BE2C (cell line): ENCODE results near the gene CHCHD5.

Experiments
- DNase-seq: peaks from one replicate; pipeline ENCODE4 v3.0.0-alpha.2; 2020
- H3K27me3 ChIP-seq: fragments of 250-450 bp; sonication (Bioruptor Pico); 2 replicates; pipeline ENCODE4 v1.5.1; 2020; ENCODE audit warnings: mild to moderate bottlenecking
- H3K36me3 ChIP-seq: fragments of 250-450 bp; sonication (Bioruptor Pico); 2 replicates; pipeline ENCODE4 v1.5.1; 2020; ENCODE audit warnings: mild to moderate bottlenecking
- H3K4me1 ChIP-seq: fragments of 250-450 bp; sonication (Bioruptor Pico); 2 replicates; pipeline ENCODE4 v1.5.1; 2020
- H3K4me3 ChIP-seq: 2 replicates; pipeline ENCODE4 v1.5.1; 2011; ENCODE audit warnings: low read depth, low read length
- H3K9me3 ChIP-seq: fragments of 250-450 bp; sonication (Bioruptor Pico); 2 replicates; pipeline ENCODE4 v1.5.1; 2020
- TF ChIP-seq, protein P1 (sequence below): IDR thresholded peaks from 2 replicates; pipeline ENCODE4 v1.5.1; 2012; ENCODE audit warnings: mild to moderate bottlenecking, low read depth, low read length

The CHCHD5 gene

DNA sequence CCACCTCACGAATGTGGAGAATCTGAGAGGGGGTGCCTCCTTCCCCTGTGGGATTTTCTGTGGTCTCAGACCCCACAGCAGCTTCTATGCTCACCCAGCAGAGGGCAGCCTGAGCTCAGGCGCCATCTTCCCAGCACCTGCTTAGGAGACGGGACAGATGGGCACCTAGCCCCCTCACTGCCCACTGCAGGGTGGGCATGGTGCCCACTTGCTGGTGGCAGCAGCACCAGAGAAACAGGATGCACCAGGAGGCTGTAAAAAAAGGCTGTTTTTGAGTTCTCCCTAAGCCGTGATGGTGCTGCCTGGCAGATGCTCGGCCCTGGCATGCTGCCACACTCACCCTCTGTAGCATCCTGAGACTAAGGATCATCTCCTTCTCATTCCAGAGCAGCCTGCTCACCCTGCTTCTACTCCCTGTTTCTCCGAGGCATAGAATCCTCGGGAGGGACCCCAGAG, 42.2 kb downstream of the CHCHD5 start:
- H3K4me3 ChIP-seq = peak overlapping the region; percentile 21; the same call in 1 of the 2 replicates
- H3K9me3 ChIP-seq = no peaks in the 10 kb centered on the region
- peak; percentile 48 for DNase-seq
- H3K27me3 ChIP-seq = no peaks in the 10 kb centered on the region
- no peaks in the 10 kb centered on the region for H3K4me1 ChIP-seq
- H3K36me3 ChIP-seq = no peaks in the 10 kb centered on the region
- TF ChIP-seq, protein P1, sequence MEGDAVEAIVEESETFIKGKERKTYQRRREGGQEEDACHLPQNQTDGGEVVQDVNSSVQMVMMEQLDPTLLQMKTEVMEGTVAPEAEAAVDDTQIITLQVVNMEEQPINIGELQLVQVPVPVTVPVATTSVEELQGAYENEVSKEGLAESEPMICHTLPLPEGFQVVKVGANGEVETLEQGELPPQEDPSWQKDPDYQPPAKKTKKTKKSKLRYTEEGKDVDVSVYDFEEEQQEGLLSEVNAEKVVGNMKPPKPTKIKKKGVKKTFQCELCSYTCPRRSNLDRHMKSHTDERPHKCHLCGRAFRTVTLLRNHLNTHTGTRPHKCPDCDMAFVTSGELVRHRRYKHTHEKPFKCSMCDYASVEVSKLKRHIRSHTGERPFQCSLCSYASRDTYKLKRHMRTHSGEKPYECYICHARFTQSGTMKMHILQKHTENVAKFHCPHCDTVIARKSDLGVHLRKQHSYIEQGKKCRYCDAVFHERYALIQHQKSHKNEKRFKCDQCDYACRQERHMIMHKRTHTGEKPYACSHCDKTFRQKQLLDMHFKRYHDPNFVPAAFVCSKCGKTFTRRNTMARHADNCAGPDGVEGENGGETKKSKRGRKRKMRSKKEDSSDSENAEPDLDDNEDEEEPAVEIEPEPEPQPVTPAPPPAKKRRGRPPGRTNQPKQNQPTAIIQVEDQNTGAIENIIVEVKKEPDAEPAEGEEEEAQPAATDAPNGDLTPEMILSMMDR = peak; percentile 75

DNA sequence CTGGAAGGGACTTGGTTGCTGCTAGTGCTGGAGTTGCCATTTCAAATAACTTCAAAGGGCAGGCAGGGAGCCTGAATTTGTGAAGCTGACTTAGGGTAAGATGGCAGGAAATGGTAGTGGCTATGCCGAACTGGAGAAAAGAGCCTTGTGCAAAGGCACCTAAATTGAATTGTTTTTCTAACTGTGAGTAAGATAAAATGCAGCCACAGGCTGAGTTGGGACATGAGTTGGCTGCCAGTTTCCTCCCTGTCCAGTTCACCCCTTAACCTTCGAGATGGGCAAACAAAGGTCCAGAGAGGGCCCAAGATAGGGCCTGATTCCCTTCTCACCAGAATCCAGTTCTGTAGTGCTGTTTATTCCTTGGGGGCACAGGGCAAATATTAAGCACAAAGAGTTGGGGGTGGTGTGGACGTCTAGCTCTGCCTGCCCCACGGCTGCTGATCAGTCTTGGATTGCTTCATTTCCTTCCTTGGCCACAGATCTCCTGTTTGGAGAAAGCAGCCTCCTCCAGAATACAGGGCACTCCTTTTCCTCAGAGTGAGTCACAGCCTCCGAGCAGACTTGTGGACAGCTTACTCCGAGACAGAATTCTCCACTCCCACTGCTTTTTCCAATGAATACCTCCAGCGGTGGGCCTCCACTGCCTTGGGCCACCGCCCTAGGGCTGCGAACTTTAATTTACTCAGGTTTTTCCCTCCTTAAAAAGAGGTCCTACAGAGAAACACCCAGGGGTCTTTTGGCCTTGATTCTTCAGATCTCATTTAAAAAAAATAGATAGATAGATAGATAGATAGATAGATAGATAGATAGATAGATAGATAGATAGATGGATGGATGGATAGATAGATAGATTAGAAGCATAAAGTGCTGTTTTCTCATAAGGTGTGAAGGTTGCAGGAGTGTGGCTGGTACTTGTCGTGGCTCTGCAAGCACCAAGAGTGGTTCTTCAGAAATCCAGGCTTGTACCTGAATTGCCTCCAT, 42.9 kb downstream of the CHCHD5 start:
- Histone ChIP-seq H3K4me1 (no peaks in the 10 kb centered on the region), H3K27me3 (no peaks in the 10 kb centered on the region), H3K9me3 (no peaks in the 10 kb centered on the region), H3K36me3 (no peaks in the 10 kb centered on the region), H3K4me3 (no peak overlapping the region)
- DNase-seq = no peak
- TF ChIP-seq, protein P1 = no peak

DNA sequence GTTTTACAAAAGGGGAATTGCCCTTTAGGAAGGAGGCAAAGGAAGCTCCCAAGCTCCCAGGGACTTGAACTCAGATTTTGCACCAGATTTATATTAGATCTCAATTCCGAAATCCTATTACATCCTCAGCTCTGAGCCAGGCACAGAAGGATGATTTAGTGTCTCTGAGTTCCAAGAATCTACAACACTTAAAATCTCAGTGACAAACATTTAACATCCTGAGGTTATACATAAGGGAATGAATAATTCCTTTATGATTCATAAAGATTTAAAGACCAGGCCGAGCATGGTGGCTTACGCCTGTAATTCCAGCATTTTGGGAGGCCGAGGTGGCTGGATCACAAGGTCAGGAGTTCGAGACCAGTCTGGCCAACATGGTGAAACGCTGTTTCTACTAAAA, 44.8 kb downstream of the CHCHD5 start:
- TF ChIP-seq, protein P1 = no peak
- Histone ChIP-seq H3K4me1 (no peaks in the 10 kb centered on the region), H3K27me3 (no peaks in the 10 kb centered on the region)

DNA sequence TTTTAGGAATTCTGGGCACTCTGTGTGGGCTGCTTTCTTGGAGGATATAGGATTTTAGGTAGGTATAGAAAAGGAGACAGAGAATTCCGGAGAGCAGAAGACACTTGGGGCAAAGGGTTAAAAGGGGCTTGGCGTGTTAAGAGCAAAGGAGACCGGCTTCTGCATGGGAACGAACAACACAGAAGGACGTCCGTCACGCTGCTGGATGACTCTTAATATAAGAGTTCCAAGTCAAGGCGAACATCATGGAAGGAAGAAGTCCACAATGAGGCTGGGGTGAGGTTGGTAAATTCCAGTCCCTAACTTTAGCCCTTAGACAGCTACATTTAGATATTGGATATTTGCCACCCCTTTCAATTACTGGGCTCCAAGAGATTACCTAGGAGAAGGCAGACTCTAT, 45.4 kb downstream of the CHCHD5 start:
- TF ChIP-seq, protein P1 = no peak
- no peaks in the 10 kb centered on the region for H3K36me3 ChIP-seq
- no peaks in the 10 kb centered on the region for H3K4me1 ChIP-seq
- DNase-seq = no peak
- no peak overlapping the region for H3K4me3 ChIP-seq
- H3K9me3 ChIP-seq = no peaks in the 10 kb centered on the region
- H3K27me3 ChIP-seq = no peaks in the 10 kb centered on the region

More for the DNA sequence above, 44.8 kb downstream of the CHCHD5 start:
- H3K9me3 ChIP-seq = no peaks in the 10 kb centered on the region
- no peak overlapping the region for H3K4me3 ChIP-seq
- H3K36me3 ChIP-seq = no peaks in the 10 kb centered on the region
- no peak for DNase-seq

DNA sequence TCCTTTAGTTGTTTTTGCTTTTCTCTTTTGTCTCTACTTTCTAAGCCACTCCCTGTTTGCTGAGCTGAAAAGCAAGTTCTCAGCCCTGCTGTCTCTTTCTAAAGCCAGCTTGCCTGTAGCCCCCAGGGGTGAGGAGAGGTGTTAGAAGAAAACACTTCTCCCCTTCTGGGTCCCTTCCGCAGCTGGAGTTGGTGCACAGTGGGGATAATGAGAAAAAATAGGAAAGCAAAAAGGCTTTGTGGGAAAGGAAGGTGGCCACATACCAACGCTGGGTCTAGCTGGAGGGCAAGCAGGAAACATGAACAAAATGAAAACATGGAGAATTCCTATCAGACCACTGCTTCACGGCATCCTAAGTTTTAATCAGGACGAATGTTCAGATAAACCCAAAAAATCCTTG, 45.9 kb downstream of the CHCHD5 start:
- TF ChIP-seq, protein P1 = no peak
- Histone ChIP-seq H3K4me1 (no peaks in the 10 kb centered on the region), H3K4me3 (no peak overlapping the region)

DNA sequence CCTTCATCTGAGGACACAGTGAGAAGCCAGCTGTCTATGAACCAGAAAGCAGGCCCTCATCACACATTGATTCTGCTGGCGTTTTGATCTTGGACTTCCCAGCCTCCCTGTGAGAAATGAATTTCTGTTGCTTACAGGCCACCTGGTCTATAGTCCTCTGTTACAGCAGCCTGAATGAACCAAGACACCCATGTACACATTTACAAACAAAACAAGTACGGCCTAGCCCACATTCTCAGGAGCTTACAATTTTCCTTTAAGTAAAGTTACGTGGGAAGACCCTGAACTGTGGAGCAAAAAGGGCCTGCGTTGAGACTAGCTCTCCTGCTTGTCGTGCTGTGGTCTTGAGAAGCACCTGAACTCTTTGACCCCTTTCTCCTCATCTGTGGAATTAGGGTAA, 49.3 kb downstream of the CHCHD5 start:
- no peaks in the 10 kb centered on the region for H3K36me3 ChIP-seq
- H3K4me3 ChIP-seq = no peak overlapping the region
- no peak for DNase-seq
- TF ChIP-seq, protein P1 = no peak
- H3K9me3 ChIP-seq = no peaks in the 10 kb centered on the region
- no peaks in the 10 kb centered on the region for H3K4me1 ChIP-seq
- H3K27me3 ChIP-seq = no peaks in the 10 kb centered on the region

More for the DNA sequence above, 45.9 kb downstream of the CHCHD5 start:
- Histone ChIP-seq H3K27me3 (no peaks in the 10 kb centered on the region), H3K36me3 (no peaks in the 10 kb centered on the region), H3K9me3 (no peaks in the 10 kb centered on the region)
- no peak for DNase-seq
